Liver (tissue), 3 donors: ENCODE results near the gene PLCB2.

Source experiments
- EGR1 ChIP-seq, 2 donors: IDR thresholded peaks; 2 replicates each; pipeline ENCODE4 v1.6.1; 2016 to 2018; ENCODE audit warnings: antibody characterized with exemption in 2 of 2, low read depth in 2 of 2
- RXRA ChIP-seq, 2 donors: IDR thresholded peaks; 2 replicates each; pipeline ENCODE4 v1.6.1; 2017 to 2018; ENCODE audit warnings: antibody characterized with exemption in 2 of 2, mild to moderate bottlenecking in 1 of 2
- TAF1 ChIP-seq: conservative IDR thresholded peaks from 2 replicates; pipeline ENCODE4 v1.6.1; 2016; ENCODE audit warnings: antibody characterized with exemption, mild to moderate bottlenecking
- TF ChIP-seq, protein P1 (sequence below): fragments of 150-350 bp; IDR thresholded peaks from 2 replicates; pipeline ENCODE4 v1.5.1; 2017; ENCODE audit warnings: improper control_type of control experiment, low read depth, low read length; ENCODE audit not compliant: missing input control
- donor health status: healthy.
- donor health status: healthy.

DNA sequence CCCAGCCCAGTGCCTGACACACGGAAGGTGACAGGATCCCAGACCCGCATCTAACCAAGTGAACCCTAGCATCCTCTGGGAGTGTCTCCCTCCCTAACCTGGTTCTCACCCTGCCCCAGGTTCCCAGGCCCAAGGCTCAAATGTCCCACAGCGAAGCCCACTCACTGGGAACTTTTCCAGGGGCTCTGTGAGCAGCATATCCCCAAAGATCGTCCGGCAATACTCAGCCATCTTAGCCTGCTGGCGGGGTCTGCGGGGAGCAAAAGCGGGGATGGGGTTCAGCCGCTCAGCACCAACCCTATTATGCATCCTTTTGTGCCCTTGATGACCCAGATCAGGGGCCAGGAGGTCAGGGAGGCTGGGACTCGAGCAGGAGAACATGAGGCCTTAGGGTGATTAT is 10.4 kb downstream of the PLCB2 start:
- TF ChIP-seq EGR1 (IDR thresholded peaks at IDR 0.05; ENCODE audit: low read depth in 2 of 2) (no peak), RXRA (IDR thresholded peaks at IDR 0.05) (no peak), TAF1 (no peak)
- TF ChIP-seq, protein P1, sequence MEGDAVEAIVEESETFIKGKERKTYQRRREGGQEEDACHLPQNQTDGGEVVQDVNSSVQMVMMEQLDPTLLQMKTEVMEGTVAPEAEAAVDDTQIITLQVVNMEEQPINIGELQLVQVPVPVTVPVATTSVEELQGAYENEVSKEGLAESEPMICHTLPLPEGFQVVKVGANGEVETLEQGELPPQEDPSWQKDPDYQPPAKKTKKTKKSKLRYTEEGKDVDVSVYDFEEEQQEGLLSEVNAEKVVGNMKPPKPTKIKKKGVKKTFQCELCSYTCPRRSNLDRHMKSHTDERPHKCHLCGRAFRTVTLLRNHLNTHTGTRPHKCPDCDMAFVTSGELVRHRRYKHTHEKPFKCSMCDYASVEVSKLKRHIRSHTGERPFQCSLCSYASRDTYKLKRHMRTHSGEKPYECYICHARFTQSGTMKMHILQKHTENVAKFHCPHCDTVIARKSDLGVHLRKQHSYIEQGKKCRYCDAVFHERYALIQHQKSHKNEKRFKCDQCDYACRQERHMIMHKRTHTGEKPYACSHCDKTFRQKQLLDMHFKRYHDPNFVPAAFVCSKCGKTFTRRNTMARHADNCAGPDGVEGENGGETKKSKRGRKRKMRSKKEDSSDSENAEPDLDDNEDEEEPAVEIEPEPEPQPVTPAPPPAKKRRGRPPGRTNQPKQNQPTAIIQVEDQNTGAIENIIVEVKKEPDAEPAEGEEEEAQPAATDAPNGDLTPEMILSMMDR, result no peak
